ENCODE results near the gene RXRA. TPM values are rescaled to one million over a fixed set of nuclear protein-coding genes. Genes with fewer than 3 reads are reported as not detected.

Gene RXRA
- total and polyA plus RNA-seq, 7 experiments from 2014 or later = 0.31 to 59.5 (median 8.4) TPM

DNA sequence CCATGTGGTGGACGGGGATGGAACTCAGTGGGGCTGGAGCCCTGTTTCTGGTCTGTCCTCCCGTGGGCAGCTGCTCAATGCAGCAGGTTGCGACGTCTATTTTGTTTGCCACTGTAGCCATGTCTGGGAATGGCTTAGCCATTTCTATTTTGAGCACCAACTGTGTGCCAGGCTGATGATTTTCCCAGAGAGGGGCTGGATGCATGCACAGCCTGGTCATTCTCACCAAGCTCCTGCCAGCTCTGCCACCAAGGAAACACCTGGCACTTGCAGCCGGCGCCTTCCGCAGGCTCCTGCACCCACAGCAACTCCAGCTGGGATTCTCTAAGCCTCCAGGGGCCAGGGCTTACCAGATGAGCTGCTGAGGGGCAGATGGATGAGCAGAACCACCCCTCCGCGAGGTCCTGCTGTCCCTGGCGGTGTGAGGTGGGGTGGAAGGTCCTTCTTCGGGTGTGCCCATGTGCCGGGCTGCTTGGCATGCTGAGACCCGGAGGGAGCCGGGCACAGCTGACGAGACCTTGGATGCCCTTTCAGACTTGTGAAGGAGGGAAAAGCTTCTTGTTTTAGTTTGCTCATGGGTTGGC is 151.2 kb downstream of the RXRA start:
- H3K27me3 ChIP-seq (ENCODE audit: control insufficient read depth in 2 of 2, insufficient read depth in 2 of 2, low read length in 2 of 2) = no peaks in the 10 kb centered on the region
- Mint-ChIP-seq H3K4me3 (no peak overlapping the region), H3K27me3 (no peaks in the 10 kb centered on the region), H3K4me1 (peaks cover 0 to 17% (median 9%) of the 10 kb centered on the region in 7 donors), H3K36me3 (no peaks in the 10 kb centered on the region), H3K9me3 (no peaks in the 10 kb centered on the region), H3K27ac (peak overlapping the region in 6 of 9 donors; percentile 55 to 84 (median 64))
- DNase-seq = no peak
- peaks cover 0 to 33% of the 10 kb centered on the region in 2 donors for H3K4me1 ChIP-seq (ENCODE audit: control insufficient read depth in 2 of 2, insufficient read depth in 2 of 2, low read length in 2 of 2)
- intact Hi-C loops (cut with micrococcal nuclease) = no loop called here
- H3K36me3 ChIP-seq (ENCODE audit: control insufficient read depth in 2 of 3, insufficient read depth in 3 of 3, low read length in 3 of 3) = no peaks in the 10 kb centered on the region
- no peak overlapping the region for H3K4me3 ChIP-seq (ENCODE audit: low read length)
- peak overlapping the region; percentile 71 for H3K27ac ChIP-seq (ENCODE audit: low read depth, low read length)
- POLR2A ChIA-PET = interaction anchor here (2.3 kb wide), 1 partner anchor 21 kb away, joined by 8 read pairs; no protein-coding TSS in a partner anchor
- no peak for ATAC-seq
- CTCF ChIA-PET = no interaction called here
- no peaks in the 10 kb centered on the region for H3K9me3 ChIP-seq (ENCODE audit: control insufficient read depth in 2 of 3, low read length in 3 of 3)

- ATAC-seq = no peak
- H3K4me1 Mint-ChIP-seq = peaks cover 0 to 17% (median 9%) of the 10 kb centered on the region in 7 donors
- H3K36me3 Mint-ChIP-seq = no peaks in the 10 kb centered on the region
- Histone ChIP-seq H3K27me3 (ENCODE audit: control insufficient read depth in 2 of 2, insufficient read depth in 2 of 2, low read length in 2 of 2) (no peaks in the 10 kb centered on the region), H3K27ac (ENCODE audit: low read depth, low read length) (peak overlapping the region; percentile 71), H3K36me3 (ENCODE audit: control insufficient read depth in 2 of 3, insufficient read depth in 3 of 3, low read length in 3 of 3) (no peaks in the 10 kb centered on the region), H3K4me3 (ENCODE audit: low read length) (no peak overlapping the region), H3K9me3 (ENCODE audit: control insufficient read depth in 2 of 3, low read length in 3 of 3) (no peaks in the 10 kb centered on the region), H3K4me1 (ENCODE audit: control insufficient read depth in 2 of 2, insufficient read depth in 2 of 2, low read length in 2 of 2) (peaks cover 0 to 33% of the 10 kb centered on the region in 2 donors)
- intact Hi-C loops (cut with micrococcal nuclease) = no loop called here
- peaks cover 0 to 1% (median 0%) of the 10 kb centered on the region in 11 donors for H3K9me3 Mint-ChIP-seq
- no peak overlapping the region for H3K4me3 Mint-ChIP-seq
- H3K27ac Mint-ChIP-seq = peak overlapping the region in 6 of 9 donors; percentile 36 to 84 (median 62)
- ChIA-PET POLR2A (interaction anchor here (2.3 kb wide), 1 partner anchor 22 kb away, joined by 8 read pairs; no protein-coding TSS in a partner anchor), CTCF (no interaction called here)
- no peaks in the 10 kb centered on the region for H3K27me3 Mint-ChIP-seq
- no peak for DNase-seq
Measured at GRCh38 chr9:134477927-134478326, 151.7 kb downstream of the RXRA start.

DNA sequence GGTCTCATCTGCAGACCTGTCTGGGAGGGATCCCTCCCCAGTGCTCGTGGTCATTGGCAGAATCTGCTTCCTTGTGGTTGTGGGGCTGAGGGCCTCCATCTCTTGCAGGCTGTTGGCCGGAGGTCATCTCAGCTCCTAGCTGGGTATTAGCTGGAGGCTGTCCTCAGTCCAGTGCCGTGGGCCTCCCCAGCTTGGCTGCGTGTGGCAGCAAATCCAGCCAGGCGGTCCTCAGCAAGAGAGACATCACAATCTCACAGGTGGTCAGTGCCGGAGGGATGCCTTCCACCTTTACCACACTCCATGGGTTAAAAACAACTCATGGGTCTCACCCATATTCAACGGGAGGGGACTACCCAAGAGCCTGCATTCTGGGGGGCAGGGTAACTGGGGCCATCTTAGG is 155.5 kb downstream of the RXRA start:
- intact Hi-C loops (cut with micrococcal nuclease) = no loop called here
- H3K36me3 ChIP-seq (ENCODE audit: control insufficient read depth in 2 of 3, insufficient read depth in 3 of 3, low read length in 3 of 3) = no peaks in the 10 kb centered on the region
- Mint-ChIP-seq H3K9me3 (peaks cover 0 to 1% (median 0%) of the 10 kb centered on the region in 11 donors), H3K27ac (peak overlapping the region in 1 of 9 donors; percentile 32), H3K27me3 (no peaks in the 10 kb centered on the region), H3K4me1 (peaks cover 0 to 7% (median under 1%) of the 10 kb centered on the region in 7 donors), H3K4me3 (no peak overlapping the region), H3K36me3 (no peaks in the 10 kb centered on the region)
- H3K4me1 ChIP-seq (ENCODE audit: control insufficient read depth in 2 of 2, insufficient read depth in 2 of 2, low read length in 2 of 2) = peaks cover 0 to 13% of the 10 kb centered on the region in 2 donors
- H3K27me3 ChIP-seq (ENCODE audit: control insufficient read depth in 2 of 2, insufficient read depth in 2 of 2, low read length in 2 of 2) = no peaks in the 10 kb centered on the region
- POLR2A ChIA-PET = no interaction called here
- H3K9me3 ChIP-seq (ENCODE audit: control insufficient read depth in 2 of 3, low read length in 3 of 3) = no peaks in the 10 kb centered on the region
- no peak for ATAC-seq
- no peak for DNase-seq
- H3K27ac ChIP-seq (ENCODE audit: low read depth, low read length) = no peak overlapping the region
- no peak overlapping the region for H3K4me3 ChIP-seq (ENCODE audit: low read length)
- CTCF ChIA-PET = no interaction called here

DNA sequence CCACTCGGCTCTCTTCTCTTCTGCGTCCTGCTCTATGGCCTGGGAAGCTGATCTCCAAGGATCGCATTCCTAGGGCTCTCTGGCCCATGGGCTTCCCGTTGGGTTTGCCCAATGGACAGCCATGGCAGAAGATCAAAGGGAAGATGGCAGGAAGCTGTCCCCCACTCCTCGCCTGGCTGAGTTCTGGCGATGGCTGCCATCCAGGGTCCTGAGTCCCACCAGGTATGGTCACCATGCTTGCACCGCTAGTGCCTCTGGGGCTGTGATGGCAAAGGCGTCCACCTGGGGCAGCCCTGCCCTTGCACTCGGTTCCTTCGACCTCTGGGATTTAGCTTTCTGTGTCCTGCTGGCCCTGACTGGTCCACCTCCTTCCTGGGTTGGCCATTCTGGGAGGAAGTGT is 156.0 kb downstream of the RXRA start:
- ChIA-PET POLR2A (no interaction called here), CTCF (no interaction called here)
- no peak overlapping the region for H3K4me3 ChIP-seq (ENCODE audit: low read length)
- DNase-seq = no peak
- Mint-ChIP-seq H3K4me1 (peaks cover 0 to 7% (median 0%) of the 10 kb centered on the region in 7 donors), H3K27me3 (peaks cover 0 to 3% (median 0%) of the 10 kb centered on the region in 5 donors), H3K4me3 (no peak overlapping the region), H3K27ac (no peak overlapping the region), H3K36me3 (no peaks in the 10 kb centered on the region), H3K9me3 (peaks cover 0 to 1% (median 0%) of the 10 kb centered on the region in 11 donors)
- no peaks in the 10 kb centered on the region for H3K27me3 ChIP-seq (ENCODE audit: control insufficient read depth in 2 of 2, insufficient read depth in 2 of 2, low read length in 2 of 2)
- no peaks in the 10 kb centered on the region for H3K9me3 ChIP-seq (ENCODE audit: control insufficient read depth in 2 of 3, low read length in 3 of 3)
- H3K4me1 ChIP-seq (ENCODE audit: control insufficient read depth in 2 of 2, insufficient read depth in 2 of 2, low read length in 2 of 2) = peaks cover 0 to 8% of the 10 kb centered on the region in 2 donors
- H3K27ac ChIP-seq (ENCODE audit: low read depth, low read length) = no peak overlapping the region
- no peaks in the 10 kb centered on the region for H3K36me3 ChIP-seq (ENCODE audit: control insufficient read depth in 2 of 3, insufficient read depth in 3 of 3, low read length in 3 of 3)
- no peak for ATAC-seq
- intact Hi-C loops (cut with micrococcal nuclease) = no loop called here

DNA sequence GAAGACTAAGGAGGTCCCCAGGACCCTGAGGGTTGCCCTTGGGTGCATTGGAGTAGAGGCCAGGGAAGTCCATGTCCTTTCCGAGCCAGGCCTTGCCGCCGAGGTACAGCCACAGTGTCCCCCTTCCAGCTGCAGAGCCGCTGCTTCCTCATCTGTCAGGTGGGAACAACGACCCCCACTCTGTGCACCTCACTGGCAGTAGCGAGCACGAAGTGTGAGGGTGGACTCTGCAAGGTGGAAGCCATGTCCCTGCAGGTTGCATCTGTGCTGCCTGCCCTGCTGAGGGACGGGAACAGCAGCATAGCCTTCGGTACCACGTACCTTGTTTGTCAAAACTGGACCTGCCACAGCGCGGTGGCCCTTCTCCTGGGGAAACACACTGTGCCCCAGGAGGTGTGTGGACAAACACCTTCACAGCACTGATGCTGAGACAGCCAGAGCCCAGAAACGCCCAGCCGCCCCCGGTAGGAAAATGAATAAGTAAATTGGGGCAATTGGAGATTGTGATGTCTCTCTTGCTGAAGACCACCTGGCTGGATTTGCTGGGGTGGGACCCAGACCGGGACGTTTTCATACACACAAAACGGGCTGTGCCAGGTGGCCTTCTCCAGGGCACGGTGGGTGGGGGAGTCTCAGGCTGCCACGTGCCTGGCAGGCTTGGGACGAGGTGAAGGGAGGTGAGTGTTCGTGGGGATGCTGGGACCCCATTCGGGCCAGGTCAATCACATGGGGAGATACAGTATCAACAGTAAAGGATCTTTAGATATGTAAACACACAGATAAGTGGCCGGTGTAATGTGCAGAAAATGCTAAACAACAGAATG is 157.3 kb downstream of the RXRA start:
- ChIA-PET CTCF (no interaction called here), POLR2A (no interaction called here)
- Histone ChIP-seq H3K9me3 (ENCODE audit: control insufficient read depth in 2 of 3, low read length in 3 of 3) (no peaks in the 10 kb centered on the region), H3K36me3 (ENCODE audit: control insufficient read depth in 2 of 3, insufficient read depth in 3 of 3, low read length in 3 of 3) (no peaks in the 10 kb centered on the region), H3K4me1 (ENCODE audit: control insufficient read depth in 2 of 2, insufficient read depth in 2 of 2, low read length in 2 of 2) (no peaks in the 10 kb centered on the region), H3K27ac (ENCODE audit: low read depth, low read length) (no peak overlapping the region), H3K4me3 (ENCODE audit: low read length) (no peak overlapping the region), H3K27me3 (ENCODE audit: control insufficient read depth in 2 of 2, insufficient read depth in 2 of 2, low read length in 2 of 2) (no peaks in the 10 kb centered on the region)
- no peak overlapping the region for H3K4me3 Mint-ChIP-seq
- DNase-seq = no peak
- H3K4me1 Mint-ChIP-seq = no peaks in the 10 kb centered on the region
- no peak for ATAC-seq
- no peaks in the 10 kb centered on the region for H3K36me3 Mint-ChIP-seq
- intact Hi-C loops (cut with micrococcal nuclease) = no loop called here
- peaks cover 0 to 1% (median 0%) of the 10 kb centered on the region in 11 donors for H3K9me3 Mint-ChIP-seq
- peaks cover 0 to 5% (median 0%) of the 10 kb centered on the region in 5 donors for H3K27me3 Mint-ChIP-seq
- no peak overlapping the region for H3K27ac Mint-ChIP-seq

DNA sequence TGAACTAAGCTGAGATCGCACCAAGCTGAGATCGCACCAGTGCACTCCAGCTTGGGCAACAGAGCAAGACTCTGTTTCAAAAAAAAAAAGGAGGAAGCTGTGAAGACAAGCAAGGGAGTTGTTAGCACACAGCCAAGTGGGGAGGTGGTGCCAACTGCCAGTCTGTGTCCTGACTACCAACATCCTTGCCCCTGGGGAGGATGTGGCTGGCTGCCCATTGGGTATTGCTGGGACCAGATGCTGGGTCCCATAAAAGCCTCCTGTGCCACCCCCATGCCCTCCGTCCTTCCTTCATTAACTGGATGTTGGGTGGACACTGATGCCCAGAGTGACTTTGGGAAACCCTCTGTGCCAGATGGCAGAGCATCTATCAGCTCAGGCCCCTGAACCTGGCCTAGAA is 158.2 kb downstream of the RXRA start:
- H3K27ac Mint-ChIP-seq = peak overlapping the region in 1 of 9 donors; percentile 74
- no peaks in the 10 kb centered on the region for H3K36me3 ChIP-seq (ENCODE audit: control insufficient read depth in 2 of 3, insufficient read depth in 3 of 3, low read length in 3 of 3)
- H3K9me3 ChIP-seq (ENCODE audit: control insufficient read depth in 2 of 3, low read length in 3 of 3) = no peaks in the 10 kb centered on the region
- intact Hi-C loops (cut with micrococcal nuclease) = no loop called here
- no peak overlapping the region for H3K4me3 ChIP-seq (ENCODE audit: low read length)
- ATAC-seq (no peak), DNase-seq (no peak)
- no peak overlapping the region for H3K4me3 Mint-ChIP-seq
- peaks cover 0 to 8% (median 0%) of the 10 kb centered on the region in 5 donors for H3K27me3 Mint-ChIP-seq
- peaks cover 0 to 1% (median 0%) of the 10 kb centered on the region in 11 donors for H3K9me3 Mint-ChIP-seq
- H3K4me1 Mint-ChIP-seq = no peaks in the 10 kb centered on the region
- H3K36me3 Mint-ChIP-seq = no peaks in the 10 kb centered on the region
- ChIA-PET CTCF (no interaction called here), POLR2A (no interaction called here)
- no peak overlapping the region for H3K27ac ChIP-seq (ENCODE audit: low read depth, low read length)
- H3K27me3 ChIP-seq (ENCODE audit: control insufficient read depth in 2 of 2, insufficient read depth in 2 of 2, low read length in 2 of 2) = no peaks in the 10 kb centered on the region
- no peaks in the 10 kb centered on the region for H3K4me1 ChIP-seq (ENCODE audit: control insufficient read depth in 2 of 2, insufficient read depth in 2 of 2, low read length in 2 of 2)
